GM19193 (cell line): ENCODE results near the gene CYP26B1.

ENCODE experiments used
- POLR2A ChIP-seq: IDR thresholded peaks from 4 replicates; pipeline ENCODE4 v1.6.1; 2011; ENCODE audit not compliant: insufficient read depth, insufficient read length; ENCODE audit errors: extremely low read depth

The CYP26B1 gene

DNA sequence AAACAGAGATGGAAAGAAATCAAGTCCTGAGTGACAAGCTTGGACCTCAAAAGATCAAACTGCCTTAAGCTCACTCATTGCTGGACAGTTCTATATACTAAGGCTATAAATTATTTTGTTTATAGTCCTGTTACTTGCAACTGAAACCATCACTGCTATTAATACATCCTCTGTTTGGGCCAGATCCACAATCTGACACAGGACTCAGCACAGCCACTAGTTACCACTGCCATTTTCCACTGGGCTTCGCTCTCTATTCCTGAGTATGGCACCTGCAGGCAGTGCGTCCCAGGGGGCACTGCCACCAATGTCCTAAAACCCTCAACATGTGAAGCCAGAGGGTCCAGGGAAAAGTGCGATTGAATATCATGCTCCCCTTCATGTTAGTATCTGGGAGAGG is 52.3 kb downstream of the CYP26B1 start:
- no peak for TF ChIP-seq POLR2A

DNA sequence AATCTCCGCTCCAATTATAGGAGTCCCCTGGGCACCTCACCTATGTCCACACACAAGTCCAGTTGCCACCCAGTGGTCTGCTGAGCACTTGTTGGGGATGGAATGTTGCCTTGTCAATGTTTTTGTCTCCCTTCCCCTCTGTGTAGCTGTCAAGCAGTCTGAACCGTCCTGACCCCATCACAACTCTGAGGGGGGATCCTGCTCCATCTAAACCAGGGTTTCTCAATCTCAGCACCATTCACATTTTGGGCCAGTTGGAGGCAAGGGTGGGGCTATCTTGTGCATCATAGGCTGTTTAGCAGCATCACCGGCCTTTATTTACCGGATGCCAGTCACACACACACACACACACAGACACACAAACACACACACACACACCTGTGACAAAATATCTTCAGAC is 53.0 kb downstream of the CYP26B1 start:
- no peak for TF ChIP-seq POLR2A

GRCh38 chr2:72092111-72092510 is 55.6 kb downstream of the CYP26B1 start:
- no peak for TF ChIP-seq POLR2A

DNA sequence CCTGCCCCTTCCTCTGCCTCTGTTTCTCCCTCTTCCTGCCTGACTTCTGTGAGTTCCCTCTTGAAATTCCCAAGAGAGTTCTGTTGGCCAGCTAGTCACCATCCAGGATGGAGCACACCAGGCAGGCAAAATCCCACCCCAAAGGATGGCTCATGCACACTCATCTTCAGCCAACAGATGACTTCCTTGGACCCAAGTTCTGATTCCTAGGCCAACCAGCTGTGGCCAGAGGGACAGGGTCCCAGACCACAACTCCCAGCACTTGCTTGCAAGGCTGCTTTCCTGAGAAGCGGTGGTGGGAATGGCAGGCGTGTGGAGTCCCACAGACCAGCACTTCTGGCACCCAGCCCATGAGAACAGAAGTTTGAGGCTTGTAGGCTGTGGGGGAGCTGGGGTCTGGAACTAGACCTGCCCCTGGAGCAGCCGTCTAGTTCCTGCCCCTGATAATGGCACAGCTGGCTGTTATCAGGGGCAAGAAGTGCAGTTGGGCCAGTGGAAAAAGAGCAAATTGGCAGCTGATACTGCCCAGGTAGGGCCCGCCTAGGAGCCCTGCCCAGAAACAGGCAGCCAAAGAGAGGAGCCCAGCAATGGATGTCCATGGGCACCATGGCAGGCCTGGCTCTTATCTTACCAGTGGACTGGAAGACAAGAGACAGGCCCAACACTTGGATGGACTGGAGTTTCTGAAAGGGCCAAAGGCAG is 56.7 kb downstream of the CYP26B1 start:
- TF ChIP-seq POLR2A = no peak

DNA sequence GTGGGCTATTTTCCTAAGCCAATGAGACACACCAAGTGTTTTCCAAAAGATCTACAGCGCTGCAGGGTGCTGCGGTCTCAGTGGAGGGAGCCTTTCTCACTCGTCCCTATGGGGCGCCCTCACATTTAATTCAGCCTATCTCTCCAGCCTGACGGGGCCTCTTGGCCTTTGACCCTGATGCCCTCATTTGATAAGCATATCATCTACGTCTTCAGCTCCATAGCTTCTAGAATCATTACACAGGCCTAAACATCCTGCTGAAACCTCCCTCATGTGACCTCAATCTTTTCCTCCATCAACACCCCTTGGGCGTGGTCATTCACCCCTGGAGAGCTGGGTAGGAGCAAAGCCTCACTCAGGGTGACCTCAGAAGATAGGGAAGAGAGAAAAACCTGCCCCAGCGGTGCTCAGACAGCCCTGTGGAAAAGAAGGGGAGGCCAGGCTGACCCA is 57.4 kb downstream of the CYP26B1 start:
- no peak for TF ChIP-seq POLR2A

- no peak for TF ChIP-seq POLR2A
Measured at GRCh38 chr2:72089537-72089936, 58.1 kb downstream of the CYP26B1 start.

GRCh38 chr2:72089028-72089427 is 58.6 kb downstream of the CYP26B1 start:
- TF ChIP-seq POLR2A = no peak

- TF ChIP-seq POLR2A = no peak
Measured at GRCh38 chr2:72085513-72085912, 62.1 kb downstream of the CYP26B1 start.

DNA sequence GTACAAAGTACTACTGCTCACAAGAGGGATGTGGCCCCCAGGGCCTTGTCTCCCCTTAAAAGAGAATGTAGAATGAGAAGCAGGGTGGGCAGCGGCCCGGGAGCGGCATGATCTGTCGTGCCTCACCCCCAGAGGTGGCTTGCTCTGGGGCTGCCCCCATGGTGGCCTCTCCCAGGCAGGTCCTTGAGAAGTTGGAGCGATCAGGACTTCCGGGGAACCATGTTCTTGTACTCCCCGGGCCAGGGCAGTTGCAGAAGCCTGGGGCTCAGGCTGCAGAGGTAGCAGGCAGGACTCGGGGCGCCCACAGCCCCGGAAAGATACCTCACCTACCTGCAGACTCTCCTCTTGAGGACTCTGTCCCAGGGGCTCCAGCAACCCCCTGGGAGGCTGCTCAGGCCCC is 62.6 kb downstream of the CYP26B1 start:
- TF ChIP-seq POLR2A = no peak

- no peak for TF ChIP-seq POLR2A
Measured at GRCh38 chr2:72084584-72084976, 63.1 kb downstream of the CYP26B1 start.

DNA sequence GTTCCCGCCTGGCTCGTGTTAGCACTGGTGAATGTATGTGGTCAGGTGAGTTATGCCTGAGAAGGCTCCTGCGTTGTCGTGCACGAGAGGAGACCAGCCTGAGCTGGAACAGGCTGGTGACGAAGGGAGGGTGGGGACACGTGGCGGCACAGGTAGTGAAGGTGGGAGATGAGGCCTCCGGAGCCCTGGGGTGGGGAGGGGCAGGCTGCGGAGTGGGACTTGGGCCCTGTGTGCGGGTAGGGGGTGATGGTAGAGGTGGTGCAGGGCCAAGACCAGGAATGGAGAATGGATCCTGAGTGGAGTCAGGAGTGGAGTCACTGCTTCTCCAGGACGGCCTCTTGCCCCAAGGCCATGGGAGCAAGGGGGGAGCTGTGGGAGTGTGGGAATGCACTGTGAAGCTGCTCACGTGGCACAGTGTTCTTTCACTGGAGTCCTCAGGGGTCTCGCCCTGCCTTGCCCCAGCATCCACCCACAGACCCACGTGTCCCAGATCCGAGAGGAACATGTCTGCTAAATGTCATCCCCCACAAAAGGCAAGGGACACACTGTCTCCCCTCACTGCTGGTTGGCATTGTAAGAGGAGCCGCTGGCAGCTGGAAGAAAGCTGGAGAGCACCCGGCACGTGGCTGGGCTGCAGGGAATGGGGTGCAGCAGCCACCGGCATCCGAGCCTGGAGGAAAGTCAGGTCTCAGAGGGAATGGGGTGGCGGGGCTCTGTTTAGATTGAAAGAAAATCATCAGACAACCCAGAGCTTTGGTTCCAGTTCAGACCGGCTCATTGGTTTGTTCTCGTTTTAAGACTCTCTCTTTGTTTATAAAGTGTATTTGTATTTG is 63.7 kb downstream of the CYP26B1 start:
- no peak for TF ChIP-seq POLR2A

- no peak for TF ChIP-seq POLR2A
Measured at GRCh38 chr2:72082887-72083286, 64.8 kb downstream of the CYP26B1 start.

DNA sequence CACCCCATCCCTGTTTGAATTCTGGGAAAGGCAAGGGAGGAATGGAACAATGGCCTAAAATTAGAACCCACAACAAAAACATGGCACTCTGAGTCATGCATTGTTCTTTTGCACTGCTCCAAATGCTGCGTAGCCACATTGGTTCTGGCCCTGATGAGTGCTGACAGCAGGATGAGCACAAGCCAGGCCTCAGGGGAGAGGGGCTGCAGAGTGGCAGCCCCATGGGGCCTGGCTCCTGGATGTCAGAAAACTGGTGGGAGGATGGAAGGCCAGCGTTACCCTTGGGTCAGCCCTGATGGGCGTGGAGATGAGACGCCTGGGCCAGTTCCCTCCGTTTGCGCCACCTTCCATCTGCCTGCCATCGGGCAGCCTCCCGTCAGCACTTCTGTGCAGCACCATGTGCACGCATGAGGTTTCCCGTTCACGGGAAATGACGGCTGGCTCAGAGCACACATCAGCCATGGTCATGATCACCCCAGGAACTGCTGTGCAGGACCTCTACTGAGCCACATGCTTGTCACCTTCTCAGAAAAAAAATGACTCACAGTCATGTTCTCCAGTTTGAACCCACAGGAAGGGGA is 65.6 kb downstream of the CYP26B1 start:
- TF ChIP-seq POLR2A = no peak

GRCh38 chr2:72081451-72081850 is 66.2 kb downstream of the CYP26B1 start:
- TF ChIP-seq POLR2A = no peak

- no peak for TF ChIP-seq POLR2A
Measured at GRCh38 chr2:72080286-72081145, 67.1 kb downstream of the CYP26B1 start.
